NCI-H146 treated with DMSO at 0.1 percent for 48 hours (cell line): ENCODE measurements around the gene ANKRD40.
"Not testable (repeated sequence)": the region's sequence is repeated elsewhere in the genome, so short reads cannot be mapped to it uniquely, and the experiment has no call there.

ENCODE experiments used
- DNase-seq: peaks from one replicate; lab custom pipeline; 2025; ENCODE audit not compliant: unreplicated experiment; lab: John Stamatoyannopoulos, UW

The ANKRD40 gene

GRCh38 chr17:50712641-50713040, 4.9 kb upstream of the ANKRD40 start:
- no peak for DNase-seq

GRCh38 chr17:50710650-50711049, 2.9 kb upstream of the ANKRD40 start:
- no peak for DNase-seq

- no peak for DNase-seq
Measured at GRCh38 chr17:50710025-50710424, 2.3 kb upstream of the ANKRD40 start.

GRCh38 chr17:50709053-50709452, 1.3 kb upstream of the ANKRD40 start:
- DNase-seq = not testable (repeated sequence)

GRCh38 chr17:50708050-50709000, 611 bp upstream of the ANKRD40 start:
- peak; percentile 62 for DNase-seq

- DNase-seq = no peak
Measured at GRCh38 chr17:50703162-50703561, 4.6 kb downstream of the ANKRD40 start.

- no peak for DNase-seq
Measured at GRCh38 chr17:50699410-50699809, 8.3 kb downstream of the ANKRD40 start.

- no peak for DNase-seq
Measured at GRCh38 chr17:50697663-50698272, 9.9 kb downstream of the ANKRD40 start.

- no peak for DNase-seq
Measured at GRCh38 chr17:50697062-50697461, 10.7 kb downstream of the ANKRD40 start.

GRCh38 chr17:50696365-50696879, 11.3 kb downstream of the ANKRD40 start:
- DNase-seq = no peak

- DNase-seq = no peak
Measured at GRCh38 chr17:50693036-50693682, 14.6 kb downstream of the ANKRD40 start.

GRCh38 chr17:50692448-50693035, 15.2 kb downstream of the ANKRD40 start:
- no peak for DNase-seq

GRCh38 chr17:50691550-50692447, 15.9 kb downstream of the ANKRD40 start:
- DNase-seq = no peak

- no peak for DNase-seq
Measured at GRCh38 chr17:50690887-50691549, 16.7 kb downstream of the ANKRD40 start.

GRCh38 chr17:50689956-50690886, 17.5 kb downstream of the ANKRD40 start:
- DNase-seq = no peak

GRCh38 chr17:50689251-50689650, 18.5 kb downstream of the ANKRD40 start:
- DNase-seq = no peak

- DNase-seq = no peak
Measured at GRCh38 chr17:50688245-50688644, 19.5 kb downstream of the ANKRD40 start.

GRCh38 chr17:50687200-50688066, 20.3 kb downstream of the ANKRD40 start:
- DNase-seq = no peak
